ENCODE data around the gene SETD4.

SETD4 gene

DNA sequence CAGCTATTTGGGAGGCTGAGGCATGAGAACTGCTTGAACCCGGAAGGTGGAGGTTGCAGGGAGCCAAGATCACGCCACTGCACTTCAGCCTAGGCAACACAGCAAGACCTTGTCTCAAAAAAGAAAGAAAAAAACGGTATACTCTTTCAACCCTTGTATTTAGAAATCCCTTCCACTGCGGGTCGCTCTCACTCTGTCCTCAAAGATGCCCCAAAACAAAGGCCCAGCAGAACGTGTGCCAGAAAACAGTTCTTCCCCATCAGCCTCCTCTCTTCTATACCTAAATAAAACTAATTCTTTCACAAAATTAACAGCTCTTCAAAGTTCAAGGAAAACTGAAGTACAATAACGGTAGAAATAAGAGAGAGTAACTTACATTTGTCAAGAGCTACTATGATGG lies 13.2 kb downstream of the SETD4 start:
- DNase-seq (ENCODE audit: low spot score) = no peak

- no peak for DNase-seq (ENCODE audit: low spot score)
Observed at GRCh38 chr21:36045993-36046392, 14.3 kb downstream of the SETD4 start.

DNA sequence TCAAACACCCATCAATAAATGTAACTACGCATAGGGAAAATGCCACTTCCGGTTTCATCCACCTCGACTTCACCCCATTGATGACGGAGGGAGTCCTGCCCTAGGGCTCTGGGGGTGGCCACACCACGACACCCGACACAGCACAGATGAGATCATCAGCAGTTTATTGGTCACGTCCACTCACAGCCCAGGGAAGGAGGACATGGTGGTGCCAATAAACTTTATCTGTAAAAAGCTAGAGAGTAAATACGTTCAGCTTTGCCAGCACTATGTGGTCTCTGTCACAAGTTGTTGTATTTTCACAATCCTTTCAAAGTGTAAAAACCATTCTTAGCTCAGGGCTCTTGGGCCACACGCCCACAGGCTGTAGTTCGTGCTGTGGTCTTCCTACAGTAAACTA lies 16.3 kb downstream of the SETD4 start:
- DNase-seq (ENCODE audit: low spot score) = no peak

- no peak for DNase-seq (ENCODE audit: low spot score)
Observed at GRCh38 chr21:36041910-36042309, 18.4 kb downstream of the SETD4 start.

DNA sequence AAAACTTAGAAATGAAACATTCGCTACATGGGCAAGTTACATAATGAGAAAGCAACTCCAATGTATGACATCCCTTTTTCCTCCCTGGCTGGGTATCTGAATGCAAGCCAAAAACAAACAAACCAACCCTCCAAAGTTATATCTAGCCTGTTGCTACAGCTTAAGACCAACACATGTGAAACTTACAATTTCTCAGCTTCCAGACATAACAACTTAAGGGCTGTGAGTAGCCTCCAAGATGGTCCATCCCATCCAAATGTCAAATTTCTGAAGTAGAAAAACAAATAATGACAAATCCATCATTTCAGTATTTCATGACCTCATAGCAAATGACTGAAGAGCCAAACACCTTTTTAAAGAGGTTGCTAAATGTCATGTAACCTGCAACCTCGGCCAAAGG lies 19.9 kb downstream of the SETD4 start:
- DNase-seq (ENCODE audit: low spot score) = no peak

DNA sequence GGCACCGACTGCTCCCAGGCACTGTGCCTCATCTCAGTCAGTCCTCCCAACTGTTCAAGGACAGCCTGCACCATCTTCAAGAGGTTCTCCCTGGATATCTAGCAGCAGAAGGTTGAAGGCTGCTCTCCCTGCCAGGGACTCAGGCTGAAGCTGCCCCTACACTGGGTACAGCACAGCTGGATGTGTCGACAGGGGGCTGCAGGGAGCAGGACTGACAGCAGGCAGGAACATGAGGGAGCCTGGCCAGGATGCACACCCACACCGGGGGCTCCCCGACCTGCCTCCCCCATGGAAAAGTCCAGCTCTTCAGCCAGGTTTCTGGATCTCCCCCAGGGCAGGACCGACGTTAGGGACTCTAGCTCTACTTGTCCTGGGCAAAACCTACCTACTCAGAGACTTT lies 20.5 kb downstream of the SETD4 start:
- DNase-seq (ENCODE audit: low spot score) = no peak

DNA sequence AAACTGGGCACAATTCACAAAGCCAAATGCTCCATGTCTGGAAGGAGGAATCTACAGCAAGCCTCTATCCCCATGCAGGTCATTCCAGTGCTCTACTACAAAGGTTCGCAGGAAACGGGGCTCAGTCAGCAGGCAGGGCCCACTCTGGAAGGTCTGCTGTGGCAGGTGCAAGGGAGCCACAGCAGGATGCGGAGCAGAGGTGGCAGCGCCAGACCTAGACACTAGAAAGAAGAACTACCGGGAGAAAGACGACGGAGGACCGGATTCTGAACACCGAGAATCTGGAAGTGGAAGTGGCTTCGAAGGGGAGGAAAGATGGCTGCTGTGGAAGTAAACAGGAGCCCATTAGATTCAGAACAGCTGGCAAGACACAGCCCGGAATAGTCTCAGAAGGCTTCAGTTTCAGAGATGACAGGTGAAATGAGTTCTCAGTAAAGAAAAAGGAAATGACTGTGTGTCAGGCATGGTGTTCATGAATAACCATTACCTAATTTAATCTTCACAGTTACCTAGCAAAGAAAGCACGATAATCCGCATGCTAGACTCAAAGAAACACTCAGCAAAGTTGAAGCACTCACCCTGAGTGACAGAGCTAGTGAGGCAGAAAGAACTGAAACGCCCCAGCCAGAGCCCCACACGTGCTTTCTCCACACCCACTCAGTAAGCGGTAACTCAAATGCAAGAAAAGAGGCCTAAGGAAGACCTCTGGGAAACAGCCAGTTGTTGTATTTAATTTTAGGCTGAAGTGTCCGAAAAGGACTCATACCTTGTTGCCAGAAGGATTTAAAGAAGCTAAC lies 21.4 kb downstream of the SETD4 start:
- DNase-seq (ENCODE audit: low spot score) = no peak

- DNase-seq (ENCODE audit: low spot score) = no peak
Observed at GRCh38 chr21:36035381-36035791, 24.9 kb downstream of the SETD4 start.

- no peak for DNase-seq (ENCODE audit: low spot score)
Observed at GRCh38 chr21:36034211-36034913, 26.0 kb downstream of the SETD4 start.

DNA sequence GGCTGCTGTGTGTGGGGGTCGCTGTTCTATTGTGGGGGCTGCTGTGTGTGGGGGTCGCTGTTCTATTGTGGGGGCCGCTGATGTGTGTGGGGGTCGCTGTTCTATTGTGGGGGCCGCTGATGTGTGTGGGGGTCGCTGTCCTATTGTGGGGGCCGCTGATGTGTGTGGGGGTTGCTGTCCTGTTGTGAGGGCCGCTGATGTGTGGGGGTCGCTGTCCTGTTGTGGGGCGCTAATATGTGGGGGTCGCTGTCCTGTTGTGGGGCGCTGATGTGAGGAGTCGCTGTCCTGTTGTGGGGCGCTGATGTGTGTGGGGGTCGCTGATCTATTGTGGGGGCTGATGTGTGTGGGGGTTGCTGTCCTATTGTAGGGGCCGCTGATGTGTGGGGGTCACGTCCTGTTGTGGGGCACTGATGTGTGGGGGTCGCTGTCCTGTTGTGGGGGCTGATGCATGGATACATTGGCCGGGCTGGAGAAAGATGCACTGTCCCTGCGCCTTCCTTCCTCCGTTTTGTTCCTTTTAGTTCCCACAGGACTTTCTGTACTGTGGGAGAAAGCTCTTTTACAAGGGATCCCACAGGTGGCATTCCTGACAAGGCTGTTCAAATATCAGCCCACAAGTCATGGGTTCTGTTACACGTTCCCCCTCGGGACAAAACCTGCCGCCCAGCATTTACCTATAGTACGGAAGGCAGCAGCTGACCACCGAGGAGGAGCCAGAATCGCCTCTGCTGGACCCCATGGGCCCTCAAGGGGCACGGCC lies 27.5 kb downstream of the SETD4 start:
- DNase-seq (ENCODE audit: low spot score) = no peak

DNA sequence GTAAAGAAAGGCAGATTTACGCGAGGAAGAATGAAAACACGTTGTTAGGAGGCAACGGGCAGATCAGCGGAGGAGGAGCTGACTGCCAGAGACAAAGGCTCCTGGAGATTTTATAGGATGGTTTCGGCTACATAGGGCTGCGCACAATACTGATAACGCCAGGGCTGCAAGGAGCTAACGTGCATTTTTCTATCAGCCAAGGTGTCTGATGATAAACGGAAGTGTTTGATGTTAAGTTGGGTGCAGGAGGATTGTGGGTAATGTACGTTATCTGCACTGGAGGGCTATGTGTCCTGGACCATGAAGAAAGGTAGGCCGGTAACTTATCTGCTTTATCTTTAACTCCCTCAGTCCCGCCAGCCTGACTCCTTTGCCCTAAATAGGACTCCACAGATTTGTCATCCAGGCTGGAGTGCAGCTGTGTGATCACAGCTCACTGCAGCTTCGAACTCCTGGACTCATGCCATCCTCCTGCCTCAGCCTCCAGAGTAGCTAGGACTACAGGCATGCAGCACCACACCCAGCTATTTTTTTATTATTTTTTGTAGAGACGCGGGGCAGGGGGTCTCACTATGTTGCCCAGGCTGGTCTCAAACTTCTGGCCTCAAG lies 29.6 kb downstream of the SETD4 start:
- DNase-seq (ENCODE audit: low spot score) = no peak

- no peak for DNase-seq (ENCODE audit: low spot score)
Observed at GRCh38 chr21:36029309-36029708, 31.0 kb downstream of the SETD4 start.

GRCh38 chr21:36028127-36029069 lies 31.9 kb downstream of the SETD4 start:
- peak; percentile 77 for DNase-seq (ENCODE audit: low spot score)

GRCh38 chr21:36027347-36027746 lies 33.0 kb downstream of the SETD4 start:
- no peak for DNase-seq (ENCODE audit: low spot score)

DNA sequence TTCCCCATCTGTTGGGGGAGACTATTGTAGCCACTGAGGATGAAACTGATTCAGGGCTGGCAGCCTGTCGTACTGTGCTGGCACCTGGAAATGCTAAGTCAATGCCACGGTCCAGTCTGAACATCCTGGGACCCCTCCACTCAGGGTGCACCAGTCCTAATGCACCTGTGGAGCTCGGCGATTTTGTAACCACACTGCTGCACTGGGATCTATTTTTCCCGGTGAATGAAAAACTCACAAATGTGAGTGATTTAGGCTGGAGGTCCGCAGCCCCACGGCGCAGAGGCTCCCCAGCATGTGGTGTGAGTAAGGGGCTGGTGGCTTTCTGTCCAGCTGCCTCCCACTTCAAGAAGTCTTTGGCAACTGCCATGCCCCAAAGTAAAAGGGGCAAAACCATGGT lies 35.5 kb downstream of the SETD4 start:
- no peak for DNase-seq (ENCODE audit: low spot score)

DNA sequence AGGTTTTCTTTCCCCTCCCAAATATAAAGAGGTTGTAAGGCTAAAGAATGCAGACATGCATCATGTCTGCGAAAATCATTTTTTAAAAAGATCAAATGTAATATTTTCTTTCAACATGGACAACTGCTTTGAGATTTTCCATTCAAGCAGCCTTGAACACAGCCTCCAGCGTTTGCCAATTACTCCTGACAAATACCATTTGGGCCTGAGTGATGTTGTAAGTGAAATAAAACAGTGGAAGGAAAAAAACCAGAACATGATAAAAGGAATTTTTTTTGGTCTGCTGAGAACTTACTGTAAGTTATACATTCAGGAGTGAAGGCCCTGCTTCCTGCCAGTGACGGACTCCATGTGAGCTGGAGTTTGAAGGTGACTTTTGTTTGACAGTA lies 37.2 kb downstream of the SETD4 start:
- no peak for DNase-seq (ENCODE audit: low spot score)

DNA sequence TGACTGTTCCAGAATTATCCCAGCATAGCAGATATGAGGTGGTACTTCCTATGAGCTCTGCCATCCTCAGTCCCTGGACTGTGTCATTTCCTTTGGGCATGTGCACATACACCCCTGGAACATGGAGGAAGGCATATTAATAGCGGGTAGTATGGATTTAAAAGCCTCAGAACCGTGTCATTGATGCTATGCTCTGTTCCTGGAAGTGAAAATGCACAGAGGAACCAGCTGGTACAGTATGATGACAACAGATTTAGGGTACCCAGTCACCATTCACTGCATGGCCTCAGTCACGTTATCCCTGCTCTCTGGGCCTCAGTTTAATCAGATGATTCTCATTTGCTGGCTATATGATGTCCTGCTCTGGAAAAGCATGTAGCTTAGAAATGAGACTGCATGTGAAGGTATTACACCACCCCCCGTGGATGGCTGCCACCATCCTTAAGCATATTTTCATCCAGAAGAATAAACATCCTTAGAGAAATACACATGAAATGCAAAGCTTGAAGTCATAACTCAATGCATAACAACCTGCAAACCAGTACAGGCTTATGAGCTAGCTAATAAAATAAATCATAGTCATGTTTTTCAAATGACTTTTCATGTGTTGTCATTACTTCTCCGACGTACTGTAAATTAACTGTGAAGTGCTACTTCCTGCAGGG lies 37.8 kb downstream of the SETD4 start:
- no peak for DNase-seq (ENCODE audit: low spot score)

- no peak for DNase-seq (ENCODE audit: low spot score)
Observed at GRCh38 chr21:36021251-36021837, 39.0 kb downstream of the SETD4 start.

DNA sequence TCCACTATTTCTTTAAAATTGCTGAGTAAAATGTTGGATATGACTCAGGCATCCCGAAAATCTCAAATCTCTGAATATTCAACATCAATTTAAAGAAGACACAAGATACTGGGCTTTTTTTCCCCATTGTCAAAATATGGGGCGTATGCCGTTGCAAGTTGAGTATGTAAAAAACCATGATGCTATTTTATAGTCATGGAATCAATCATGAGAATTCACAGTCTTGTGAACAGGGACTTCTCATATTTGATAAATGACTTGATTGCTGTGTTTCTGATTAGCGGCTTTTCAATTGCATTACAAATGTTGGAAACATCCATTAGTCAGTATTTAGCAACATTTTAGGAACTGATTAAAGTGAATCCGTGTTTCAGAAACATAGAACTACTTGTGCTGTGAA lies 45.3 kb downstream of the SETD4 start:
- DNase-seq (ENCODE audit: low spot score) = no peak

DNA sequence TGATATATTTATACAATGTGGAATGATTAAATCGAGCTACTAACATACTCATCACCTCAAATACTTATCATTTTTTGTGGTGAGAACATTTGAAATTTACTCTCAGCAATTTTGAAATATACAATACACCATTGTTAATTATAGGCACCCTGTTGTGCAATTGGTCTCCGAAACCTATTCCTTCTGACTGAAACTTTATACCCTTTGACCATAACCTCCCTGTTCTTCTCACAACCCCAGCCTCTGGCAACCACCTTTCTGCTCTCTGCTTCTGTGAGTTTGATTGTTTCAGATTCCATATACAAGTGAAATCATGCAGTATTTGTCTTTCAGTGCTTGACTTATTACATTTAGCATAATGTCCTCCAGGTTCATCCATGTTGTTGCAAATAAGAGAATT lies 49.5 kb downstream of the SETD4 start:
- DNase-seq (ENCODE audit: low spot score) = no peak
